DMS 273 (cell line): ENCODE measurements around the gene ARHGEF28.

Experiments
- DNase-seq: peaks from one replicate; lab custom pipeline; 2025; ENCODE audit not compliant: unreplicated experiment; lab: John Stamatoyannopoulos, UW

Gene ARHGEF28

GRCh38 chr5:73691302-73692080 is 65.5 kb downstream of the ARHGEF28 start:
- no peak for DNase-seq

GRCh38 chr5:73692166-73692640 is 66.2 kb downstream of the ARHGEF28 start:
- DNase-seq, result no peak

GRCh38 chr5:73692981-73693380 is 67.0 kb downstream of the ARHGEF28 start:
- DNase-seq, result no peak

GRCh38 chr5:73693573-73694061 is 67.6 kb downstream of the ARHGEF28 start:
- peak; percentile 51 for DNase-seq

GRCh38 chr5:73694089-73694488 is 68.1 kb downstream of the ARHGEF28 start:
- no peak for DNase-seq

- no peak for DNase-seq
Measured at GRCh38 chr5:73698011-73698410, 72.0 kb downstream of the ARHGEF28 start.

GRCh38 chr5:73701566-73701965 is 75.6 kb downstream of the ARHGEF28 start:
- DNase-seq, result no peak

GRCh38 chr5:73702534-73702933 is 76.5 kb downstream of the ARHGEF28 start:
- DNase-seq, result no peak

GRCh38 chr5:73702951-73703350 is 77.0 kb downstream of the ARHGEF28 start:
- DNase-seq, result no peak

- DNase-seq, result peak; percentile 27
Measured at GRCh38 chr5:73705364-73705763, 79.4 kb downstream of the ARHGEF28 start.

- DNase-seq, result no peak
Measured at GRCh38 chr5:73706963-73707362, 81.0 kb downstream of the ARHGEF28 start.

GRCh38 chr5:73709536-73710129 is 83.6 kb downstream of the ARHGEF28 start:
- no peak for DNase-seq

GRCh38 chr5:73716284-73716808 is 90.3 kb downstream of the ARHGEF28 start:
- DNase-seq, result no peak

- DNase-seq, result no peak
Measured at GRCh38 chr5:73718762-73719161, 92.8 kb downstream of the ARHGEF28 start.

- no peak for DNase-seq
Measured at GRCh38 chr5:73719632-73720031, 93.6 kb downstream of the ARHGEF28 start.

GRCh38 chr5:73722231-73722630 is 96.2 kb downstream of the ARHGEF28 start:
- DNase-seq, result peak; percentile 13

- DNase-seq, result no peak
Measured at GRCh38 chr5:73726071-73726470, 100.1 kb downstream of the ARHGEF28 start.

GRCh38 chr5:73726606-73727231 is 100.7 kb downstream of the ARHGEF28 start:
- DNase-seq, result no peak

GRCh38 chr5:73727470-73727869 is 101.5 kb downstream of the ARHGEF28 start:
- DNase-seq, result no peak

- no peak for DNase-seq
Measured at GRCh38 chr5:73728493-73729273, 102.7 kb downstream of the ARHGEF28 start.

- no peak for DNase-seq
Measured at GRCh38 chr5:73729329-73729728, 103.3 kb downstream of the ARHGEF28 start.
